ENCODE data around the gene FAM227B.

FAM227B gene

GRCh38 chr15:49287481-49287880 is 333.1 kb downstream of the FAM227B start:
- DNase-seq, result no peak

GRCh38 chr15:49286649-49287404 is 333.8 kb downstream of the FAM227B start:
- DNase-seq, result no peak

GRCh38 chr15:49282366-49282765 is 338.3 kb downstream of the FAM227B start:
- DNase-seq, result no peak

GRCh38 chr15:49279521-49280456 is 340.8 kb downstream of the FAM227B start:
- DNase-seq, result peak; percentile 15

GRCh38 chr15:49278751-49279150 is 341.9 kb downstream of the FAM227B start:
- DNase-seq, result no peak

All from NCI-H2171 treated with DMSO at 0.1 percent for 48 hours (cell line).